ENCODE results near the gene CD47.

The CD47 gene

GRCh38 chr3:108092501-108092900 is 1.7 kb upstream of the CD47 start:
- peak overlapping the region; percentile 78 for H3K4me2 ChIP-seq (ENCODE audit: low read depth, low read length, poor library complexity, severe bottlenecking)
- H3K9me2 ChIP-seq (replicated peaks; ENCODE audit: low read depth, low read length) = no peaks in the 10 kb centered on the region
- H3K79me2 ChIP-seq (ENCODE audit: insufficient read depth, low read length) = peaks cover 33% of the 10 kb centered on the region
- H3K27me3 ChIP-seq (ENCODE audit: insufficient read depth, low read length, poor library complexity, severe bottlenecking) = no peaks in the 10 kb centered on the region
- peaks cover 3% of the 10 kb centered on the region; the same call in 1 of the 2 replicates for H3F3A ChIP-seq (ENCODE audit: low read depth)
- H2AFZ ChIP-seq (ENCODE audit: low read length) = no peak overlapping the region
- peak overlapping the region; percentile 84 for H3K4me3 ChIP-seq (ENCODE audit: low read length, poor library complexity, severe bottlenecking)
- no peaks in the 10 kb centered on the region for H3K36me3 ChIP-seq (ENCODE audit: insufficient read depth, low read length)
- TF ChIP-seq CTCF (conservative IDR thresholded peaks at IDR 0.05; ENCODE audit: low read length) (no peak), EZH2phosphoT487 (IDR thresholded peaks at IDR 0.05; ENCODE audit: borderline replicate concordance) (no peak)
- H3K9me3 ChIP-seq (ENCODE audit: insufficient read depth, low read depth, low read length) = no peaks in the 10 kb centered on the region
- H4K20me1 ChIP-seq (ENCODE audit: insufficient read depth, low read length, poor library complexity, severe bottlenecking) = peaks cover 27% of the 10 kb centered on the region
- peak overlapping the region; percentile 95 for H3K9ac ChIP-seq (ENCODE audit: low read depth, low read length, poor library complexity, severe bottlenecking)
- H3K4me1 ChIP-seq (ENCODE audit: insufficient read depth, low read length, poor library complexity, severe bottlenecking) = peaks cover 54% of the 10 kb centered on the region

- H3K4me1 ChIP-seq (ENCODE audit: insufficient read depth, low read length, poor library complexity, severe bottlenecking) = peaks cover 58% of the 10 kb centered on the region
- peaks cover 35% of the 10 kb centered on the region for H4K20me1 ChIP-seq (ENCODE audit: insufficient read depth, low read length, poor library complexity, severe bottlenecking)
- H2AFZ ChIP-seq (ENCODE audit: low read length) = peak overlapping the region; percentile 63; the same call in 1 of the 2 replicates
- H3K4me2 ChIP-seq (ENCODE audit: low read depth, low read length, poor library complexity, severe bottlenecking) = peak overlapping the region; percentile 78
- peak overlapping the region; percentile 95 for H3K9ac ChIP-seq (ENCODE audit: low read depth, low read length, poor library complexity, severe bottlenecking)
- H3K9me2 ChIP-seq (replicated peaks; ENCODE audit: low read depth, low read length) = no peaks in the 10 kb centered on the region
- TF ChIP-seq EZH2phosphoT487 (IDR thresholded peaks at IDR 0.05; ENCODE audit: borderline replicate concordance) = no peak
- peak; percentile 38; the same call in 1 of the 2 replicates for TF ChIP-seq CTCF (conservative IDR thresholded peaks at IDR 0.05; ENCODE audit: low read length)
- H3K4me3 ChIP-seq (ENCODE audit: low read length, poor library complexity, severe bottlenecking) = peak overlapping the region; percentile 84
- H3K9me3 ChIP-seq (ENCODE audit: insufficient read depth, low read depth, low read length) = no peaks in the 10 kb centered on the region
- H3K27me3 ChIP-seq (ENCODE audit: insufficient read depth, low read length, poor library complexity, severe bottlenecking) = no peaks in the 10 kb centered on the region
- H3F3A ChIP-seq (ENCODE audit: low read depth) = peaks cover 3% of the 10 kb centered on the region; the same call in 1 of the 2 replicates
- H3K79me2 ChIP-seq (ENCODE audit: insufficient read depth, low read length) = peaks cover 41% of the 10 kb centered on the region
- H3K36me3 ChIP-seq (ENCODE audit: insufficient read depth, low read length) = no peaks in the 10 kb centered on the region
Measured at GRCh38 chr3:108091498-108092250, 843 bp upstream of the CD47 start.

GRCh38 chr3:108090049-108090700 is 656 bp downstream of the CD47 start:
- peaks cover 50% of the 10 kb centered on the region for H4K20me1 ChIP-seq (ENCODE audit: insufficient read depth, low read length, poor library complexity, severe bottlenecking)
- H3K4me1 ChIP-seq (ENCODE audit: insufficient read depth, low read length, poor library complexity, severe bottlenecking) = peaks cover 66% of the 10 kb centered on the region
- H3K36me3 ChIP-seq (ENCODE audit: insufficient read depth, low read length) = no peaks in the 10 kb centered on the region
- peaks cover 56% of the 10 kb centered on the region for H3K79me2 ChIP-seq (ENCODE audit: insufficient read depth, low read length)
- H2AFZ ChIP-seq (ENCODE audit: low read length) = peak overlapping the region; percentile 2
- H3K4me2 ChIP-seq (ENCODE audit: low read depth, low read length, poor library complexity, severe bottlenecking) = peak overlapping the region; percentile 86
- TF ChIP-seq CTCF (conservative IDR thresholded peaks at IDR 0.05; ENCODE audit: low read length) = no peak
- TF ChIP-seq EZH2phosphoT487 (IDR thresholded peaks at IDR 0.05; ENCODE audit: borderline replicate concordance) = no peak
- peaks cover 3% of the 10 kb centered on the region; the same call in 1 of the 2 replicates for H3F3A ChIP-seq (ENCODE audit: low read depth)
- peak overlapping the region; percentile 84 for H3K4me3 ChIP-seq (ENCODE audit: low read length, poor library complexity, severe bottlenecking)
- no peaks in the 10 kb centered on the region for H3K9me2 ChIP-seq (replicated peaks; ENCODE audit: low read depth, low read length)
- peak overlapping the region; percentile 95 for H3K9ac ChIP-seq (ENCODE audit: low read depth, low read length, poor library complexity, severe bottlenecking)
- H3K9me3 ChIP-seq (ENCODE audit: insufficient read depth, low read depth, low read length) = no peaks in the 10 kb centered on the region
- H3K27me3 ChIP-seq (ENCODE audit: insufficient read depth, low read length, poor library complexity, severe bottlenecking) = no peaks in the 10 kb centered on the region

All from Loucy (cell line).